ENCODE data around the gene BMAL1. TPM values are rescaled to one million over a fixed set of nuclear protein-coding genes. Genes with fewer than 3 reads are reported as not detected.

The BMAL1 gene
- total and polyA plus RNA-seq, 11 donors, result 5.7 to 18.2 (median 11.7) TPM

- DNase-seq (no peak), ATAC-seq (peak in 3 of 4 donors; percentile 38 to 69 (median 48))
- no peaks in the 10 kb centered on the region for H3K27me3 ChIP-seq
- no peaks in the 10 kb centered on the region for H3K36me3 ChIP-seq
- peaks cover 0 to 55% (median 33%) of the 10 kb centered on the region in 12 donors for H3K4me1 ChIP-seq
- no peak overlapping the region for H3K4me3 ChIP-seq
- 33 to 47% (median 36%) methylated on average over 5 of the region's 5 CpGs for WGBS, 4 donors
- TF ChIP-seq CTCF (IDR thresholded peaks at IDR 0.05) (no peak), POLR2A (IDR thresholded peaks at IDR 0.05) (no peak)
- H3K9me3 ChIP-seq, result no peaks in the 10 kb centered on the region
- intact Hi-C loops (cut with DNase I), result no loop called here
- peak overlapping the region in 1 of 12 donors; percentile 32 for H3K27ac ChIP-seq
Measured at GRCh38 chr11:13297917-13298356, 20.3 kb downstream of the BMAL1 start.

- Histone ChIP-seq H3K27me3 (no peaks in the 10 kb centered on the region), H3K4me1 (peaks cover 0 to 56% (median 33%) of the 10 kb centered on the region in 12 donors), H3K27ac (no peak overlapping the region), H3K4me3 (no peak overlapping the region), H3K36me3 (no peaks in the 10 kb centered on the region), H3K9me3 (no peaks in the 10 kb centered on the region)
- 56 to 77% (median 60%) methylated on average over 4 of the region's 4 CpGs for WGBS, 4 donors
- ATAC-seq, result no peak
- DNase-seq, result no peak
- intact Hi-C loops (cut with DNase I), result no loop called here
- TF ChIP-seq POLR2A (IDR thresholded peaks at IDR 0.05) (no peak), CTCF (IDR thresholded peaks at IDR 0.05) (no peak)
Measured at GRCh38 chr11:13298765-13299164, 21.2 kb downstream of the BMAL1 start.

GRCh38 chr11:13301522-13301921 is 23.9 kb downstream of the BMAL1 start:
- H3K27me3 ChIP-seq, result no peaks in the 10 kb centered on the region
- DNase-seq, result no peak
- no peak overlapping the region for H3K4me3 ChIP-seq
- intact Hi-C loops (cut with DNase I), result no loop called here
- no peak for ATAC-seq
- H3K4me1 ChIP-seq, result peaks cover 13 to 74% (median 46%) of the 10 kb centered on the region in 12 donors
- no peaks in the 10 kb centered on the region for H3K9me3 ChIP-seq
- no peak for TF ChIP-seq POLR2A (IDR thresholded peaks at IDR 0.05)
- no peak for TF ChIP-seq CTCF (IDR thresholded peaks at IDR 0.05)
- no peak overlapping the region for H3K27ac ChIP-seq
- H3K36me3 ChIP-seq, result no peaks in the 10 kb centered on the region

GRCh38 chr11:13302420-13302958 is 24.9 kb downstream of the BMAL1 start:
- Histone ChIP-seq H3K36me3 (no peaks in the 10 kb centered on the region), H3K4me3 (no peak overlapping the region), H3K27ac (no peak overlapping the region), H3K27me3 (no peaks in the 10 kb centered on the region), H3K4me1 (peaks cover 13 to 75% (median 46%) of the 10 kb centered on the region in 12 donors), H3K9me3 (no peaks in the 10 kb centered on the region)
- no peak for TF ChIP-seq CTCF (IDR thresholded peaks at IDR 0.05)
- no peak for TF ChIP-seq POLR2A (IDR thresholded peaks at IDR 0.05)
- DNase-seq, result no peak
- no peak for ATAC-seq
- WGBS, 4 donors, result 90 to 94% (median 91%) methylated on average over 8 of the region's 8 CpGs
- intact Hi-C loops (cut with DNase I), result no loop called here
